ENCODE measurements around the gene PNMA6E.

PNMA6E gene

GRCh38 chrX:153401133-153401764 lies at the start of gene PNMA6E:
Gene PNMA6E (minus strand): TSS chrX:153401350. CDS start chrX:153398849, 2,501 bp downstream.
- no peak for DNase-seq

GRCh38 chrX:153450949-153451277 lies 49.8 kb upstream of the PNMA6E start:
- no peak for DNase-seq

- DNase-seq, result no peak
Observed at GRCh38 chrX:153450114-153450948, 49.2 kb upstream of the PNMA6E start.

GRCh38 chrX:153449368-153450113 lies 48.4 kb upstream of the PNMA6E start:
- DNase-seq, result no peak

- DNase-seq, result no peak
Observed at GRCh38 chrX:153448556-153449367, 47.6 kb upstream of the PNMA6E start.

GRCh38 chrX:153447581-153447960 lies 46.4 kb upstream of the PNMA6E start:
- DNase-seq, result no peak

- no peak for DNase-seq
Observed at GRCh38 chrX:153446950-153447580, 45.9 kb upstream of the PNMA6E start.

GRCh38 chrX:153446636-153446936 lies 45.4 kb upstream of the PNMA6E start:
- no peak for DNase-seq

- DNase-seq, result no peak
Observed at GRCh38 chrX:153445856-153446635, 44.9 kb upstream of the PNMA6E start, which contains the start of gene TREX2. Gene TREX2 (minus strand): TSS chrX:153446056. CDS start chrX:153445430, 626 bp downstream.

GRCh38 chrX:153445106-153445855 lies 44.1 kb upstream of the PNMA6E start:
- DNase-seq, result no peak

- no peak for DNase-seq
Observed at GRCh38 chrX:153444333-153445011, 43.3 kb upstream of the PNMA6E start.

- no peak for DNase-seq
Observed at GRCh38 chrX:153443476-153444332, 42.6 kb upstream of the PNMA6E start.

GRCh38 chrX:153442463-153442862 lies 41.3 kb upstream of the PNMA6E start:
- no peak for DNase-seq

GRCh38 chrX:153441981-153442380 lies 40.8 kb upstream of the PNMA6E start:
- no peak for DNase-seq

- no peak for DNase-seq
Observed at GRCh38 chrX:153441296-153441695, 40.1 kb upstream of the PNMA6E start.

GRCh38 chrX:153440556-153441135 lies 39.5 kb upstream of the PNMA6E start:
- no peak for DNase-seq

GRCh38 chrX:153439977-153440376 lies 38.8 kb upstream of the PNMA6E start:
- no peak for DNase-seq

GRCh38 chrX:153438532-153438931 lies 37.4 kb upstream of the PNMA6E start:
- no peak for DNase-seq

GRCh38 chrX:153435845-153436244 lies 34.7 kb upstream of the PNMA6E start:
- DNase-seq, result no peak

Measured in NCI-H1105 (cell line).